HG03097 (cell line): ENCODE measurements around the gene PHB1.
A peak's percentile ranks its signal among the peaks of the same experiment; 100 is the strongest.
"Not testable (repeated sequence)": the region's sequence is repeated elsewhere in the genome, so short reads cannot be mapped to it uniquely, and the experiment has no call there.

Experiments
- ATAC-seq: cut with Tn5 transposase; IDR thresholded peaks from one replicate; pipeline ENCODE4 v1.9.1; 2021; ENCODE audit not compliant: unreplicated experiment, low FRiP score

The PHB1 gene

GRCh38 chr17:49406421-49407061 is 8.1 kb downstream of the PHB1 start:
- no peak for ATAC-seq

GRCh38 chr17:49404906-49405305 is 9.8 kb downstream of the PHB1 start:
- no peak for ATAC-seq

- ATAC-seq = peak; percentile 50
Observed at GRCh38 chr17:49404361-49404760, 10.3 kb downstream of the PHB1 start.

- peak; percentile 16 for ATAC-seq
Observed at GRCh38 chr17:49403514-49404289, 11.0 kb downstream of the PHB1 start.

- no peak for ATAC-seq
Observed at GRCh38 chr17:49402706-49403105, 12.0 kb downstream of the PHB1 start.

GRCh38 chr17:49401971-49402611 is 12.6 kb downstream of the PHB1 start:
- no peak for ATAC-seq

- no peak for ATAC-seq
Observed at GRCh38 chr17:49399995-49400394, 14.7 kb downstream of the PHB1 start.

- ATAC-seq = no peak
Observed at GRCh38 chr17:49397586-49397985, 17.1 kb downstream of the PHB1 start.

GRCh38 chr17:49393491-49394255 is 21.0 kb downstream of the PHB1 start:
- ATAC-seq = no peak

- ATAC-seq = no peak
Observed at GRCh38 chr17:49390548-49391324, 23.9 kb downstream of the PHB1 start.

GRCh38 chr17:49389514-49390347 is 25.0 kb downstream of the PHB1 start:
- not testable (repeated sequence) for ATAC-seq

GRCh38 chr17:49388692-49389513 is 25.8 kb downstream of the PHB1 start:
- no peak for ATAC-seq

GRCh38 chr17:49388290-49388640 is 26.4 kb downstream of the PHB1 start:
- no peak for ATAC-seq

- ATAC-seq = no peak
Observed at GRCh38 chr17:49387498-49388289, 27.0 kb downstream of the PHB1 start.

GRCh38 chr17:49386373-49386772 is 28.3 kb downstream of the PHB1 start:
- ATAC-seq = no peak

GRCh38 chr17:49384951-49385350 is 29.7 kb downstream of the PHB1 start:
- no peak for ATAC-seq

GRCh38 chr17:49383060-49383459 is 31.6 kb downstream of the PHB1 start:
- ATAC-seq = no peak

GRCh38 chr17:49382556-49382955 is 32.1 kb downstream of the PHB1 start:
- ATAC-seq = no peak
